NCI-H69 (cell line): ENCODE measurements around the gene CT45A8.
"Not testable (repeated sequence)": the region's sequence is repeated elsewhere in the genome, so short reads cannot be mapped to it uniquely, and the experiment has no call there.

Experiments
- DNase-seq: peaks from one replicate; lab custom pipeline; 2025; lab: John Stamatoyannopoulos, UW

The CT45A8 gene

GRCh38 chrX:135854438-135854837 lies at the start of gene CT45A8:
Gene CT45A8 (minus strand): TSS chrX:135854538. CDS start chrX:135850783, 3,755 bp downstream.
- not testable (repeated sequence) for DNase-seq

- DNase-seq, result no peak
These were observed 39.0 kb upstream of the CT45A8 start, which contains the start of the genes CT45A10 and SAGE1 for GRCh38 chrX:135893294-135893817. Gene CT45A10 (minus strand): TSS chrX:135893444. CDS start chrX:135885344, 8,100 bp downstream. Gene SAGE1 (plus strand): TSS chrX:135893716. CDS start chrX:135896243, 2,527 bp downstream.

GRCh38 chrX:135892781-135893180 lies 38.4 kb upstream of the CT45A8 start:
- no peak for DNase-seq

GRCh38 chrX:135890087-135890585 lies 35.8 kb upstream of the CT45A8 start:
- no peak for DNase-seq

- peak; percentile 45 for DNase-seq
These were observed 34.6 kb upstream of the CT45A8 start for GRCh38 chrX:135888976-135889375.

- not testable (repeated sequence) for DNase-seq
These were observed 33.9 kb upstream of the CT45A8 start for GRCh38 chrX:135888230-135888629.

GRCh38 chrX:135882741-135883140 lies 28.4 kb upstream of the CT45A8 start:
- DNase-seq, result not testable (repeated sequence)

GRCh38 chrX:135871712-135872111 lies 17.4 kb upstream of the CT45A8 start, which contains the start of gene CT45A9:
Gene CT45A9 (minus strand): TSS chrX:135871812. CDS start chrX:135868061, 3,751 bp downstream.
- not testable (repeated sequence) for DNase-seq

GRCh38 chrX:135837180-135837579 lies 17.2 kb downstream of the CT45A8 start, which contains the start of gene CT45A7:
Gene CT45A7 (minus strand): TSS chrX:135837280. CDS start chrX:135833533, 3,747 bp downstream.
- DNase-seq, result not testable (repeated sequence)

GRCh38 chrX:135819912-135820311 lies 34.4 kb downstream of the CT45A8 start, which contains the start of gene CT45A2:
Gene CT45A2 (minus strand): TSS chrX:135820012. CDS start chrX:135816265, 3,747 bp downstream.
- not testable (repeated sequence) for DNase-seq

GRCh38 chrX:135802687-135803086 lies 51.7 kb downstream of the CT45A8 start, which contains the start of gene CT45A6:
Gene CT45A6 (minus strand): TSS chrX:135802787. CDS start chrX:135798993, 3,794 bp downstream.
- DNase-seq, result not testable (repeated sequence)
